Measurements from ENCODE around the gene USP16. TPM values are rescaled to one million over a fixed set of nuclear protein-coding genes. Genes with fewer than 3 reads are reported as not detected.
"Not testable (repeated sequence)": the region's sequence is repeated elsewhere in the genome, so short reads cannot be mapped to it uniquely, and the experiment has no call there.

The USP16 gene
- total RNA-seq, result 30.4 TPM
- long read RNA-seq, transcript USP16-201 (19 exons, 3,004 nt), result major isoform, 6 of 20 reads
- long read RNA-seq, partial matches to known transcripts, result 2 of 20 reads
- long read RNA-seq, other reads (novel, unspliced or antisense), result 10 of 20 reads

- DNase-seq (ENCODE audit: missing footprints) (peak; percentile 95), ATAC-seq (peak; percentile 99)
- intact Hi-C loops (cut with DNase I), result loop anchor here (1.0 to 5.0 kb wide), 3 partner anchors 22 to 48 kb away; partner anchors contain the start of genes CCT8 and LTN1
Observed at GRCh38 chr21:29024474-29025327, at the start of gene USP16. Gene USP16, plus strand, starts transcription at chr21:29024668. Its CDS starts 3,246 bp downstream, at chr21:29027914.

GRCh38 chr21:28975397-28975796 lies 49.1 kb upstream of the USP16 start:
- intact Hi-C loops (cut with DNase I), result no loop called here
- peak; percentile 23 for ATAC-seq
- no peak for DNase-seq (ENCODE audit: missing footprints)

- intact Hi-C loops (cut with DNase I), result no loop called here
- DNase-seq (ENCODE audit: missing footprints), result no peak
- no peak for ATAC-seq
Observed at GRCh38 chr21:28979092-28979491, 45.4 kb upstream of the USP16 start.

GRCh38 chr21:28982637-28983036 lies 41.8 kb upstream of the USP16 start:
- DNase-seq (ENCODE audit: missing footprints) (no peak), ATAC-seq (no peak)
- intact Hi-C loops (cut with DNase I), result no loop called here

GRCh38 chr21:28986677-28987076 lies 37.8 kb upstream of the USP16 start:
- ATAC-seq, result no peak
- intact Hi-C loops (cut with DNase I), result no loop called here

GRCh38 chr21:28988146-28988545 lies 36.3 kb upstream of the USP16 start:
- DNase-seq (ENCODE audit: missing footprints); ATAC-seq; intact Hi-C loops (cut with DNase I): not testable (repeated sequence)

More at GRCh38 chr21:28986677-28987076, 37.8 kb upstream of the USP16 start:
- DNase-seq (ENCODE audit: missing footprints), result no peak

- DNase-seq (ENCODE audit: missing footprints), result no peak
- no peak for ATAC-seq
- intact Hi-C loops (cut with DNase I), result loop anchor here (5.0 kb wide), 1 partner anchor 35 kb away; no protein-coding TSS in a partner anchor
Observed at GRCh38 chr21:28991861-28992525, 32.5 kb upstream of the USP16 start.

- intact Hi-C loops (cut with DNase I), result loop anchor here (5.0 kb wide), 1 partner anchor 35 kb away; no protein-coding TSS in a partner anchor
- peak; percentile 100 for ATAC-seq
- DNase-seq (ENCODE audit: missing footprints), result peak; percentile 98
Observed at GRCh38 chr21:28992526-28993292, 31.8 kb upstream of the USP16 start, which contains the start of gene LTN1. Gene LTN1, minus strand, starts transcription at chr21:28992877. Its CDS starts 72 bp downstream, at chr21:28992805.

- ATAC-seq, result no peak
- intact Hi-C loops (cut with DNase I), result loop anchor here (5.0 kb wide), 1 partner anchor 34 kb away; no protein-coding TSS in a partner anchor
Observed at GRCh38 chr21:28993293-28993629, 31.2 kb upstream of the USP16 start.

GRCh38 chr21:29002442-29003144 lies 21.9 kb upstream of the USP16 start:
- ATAC-seq, result peak; percentile 100
- intact Hi-C loops (cut with DNase I), result loop anchor here (1.0 to 2.0 kb wide), 2 partner anchors 16 to 22 kb away; partner anchors contain the start of genes RWDD2B and USP16
- DNase-seq (ENCODE audit: missing footprints), result peak; percentile 97

More at GRCh38 chr21:28993293-28993629, 31.2 kb upstream of the USP16 start:
- DNase-seq (ENCODE audit: missing footprints), result no peak

- no peak for DNase-seq (ENCODE audit: missing footprints)
- no peak for ATAC-seq
- intact Hi-C loops (cut with DNase I), result no loop called here
Observed at GRCh38 chr21:29005696-29006095, 18.8 kb upstream of the USP16 start.

GRCh38 chr21:29007135-29007534 lies 17.3 kb upstream of the USP16 start:
- no peak for DNase-seq (ENCODE audit: missing footprints)
- intact Hi-C loops (cut with DNase I), result no loop called here
- ATAC-seq, result no peak

- DNase-seq (ENCODE audit: missing footprints), result no peak
- ATAC-seq, result no peak
- intact Hi-C loops (cut with DNase I), result no loop called here
Observed at GRCh38 chr21:29007810-29008209, 16.7 kb upstream of the USP16 start.

GRCh38 chr21:29008367-29008766 lies 16.1 kb upstream of the USP16 start:
- ATAC-seq, result no peak
- no peak for DNase-seq (ENCODE audit: missing footprints)
- intact Hi-C loops (cut with DNase I), result no loop called here

- DNase-seq (ENCODE audit: missing footprints); intact Hi-C loops (cut with DNase I); ATAC-seq: not testable (repeated sequence)
Observed at GRCh38 chr21:29011236-29011635, 13.2 kb upstream of the USP16 start.

GRCh38 chr21:29017639-29018237 lies 6.7 kb upstream of the USP16 start:
- intact Hi-C loops (cut with DNase I), result loop anchor here (2.0 kb wide), 1 partner anchor 15 kb away; no protein-coding TSS in a partner anchor
- ATAC-seq, result no peak
- no peak for DNase-seq (ENCODE audit: missing footprints)

- intact Hi-C loops (cut with DNase I), result loop anchor here (2.0 kb wide), 1 partner anchor 16 kb away; no protein-coding TSS in a partner anchor
- DNase-seq (ENCODE audit: missing footprints) (no peak), ATAC-seq (no peak)
Observed at GRCh38 chr21:29018540-29018939, 5.9 kb upstream of the USP16 start.
